Vagina (tissue), 2 donors: ENCODE results near the gene TRIM36.

Experiments used
- CTCF ChIP-seq, 3 experiments: fragments of 450-650 bp in 2 of 3; fragments of 200-600 bp in 1 of 3; sonication (generic) in 1 of 3; IDR thresholded peaks; one replicate each; pipeline ENCODE4 v1.5.1; 2017 to 2019; ENCODE audit warnings: antibody characterized with exemption in 3 of 3, mild to moderate bottlenecking in 2 of 3, moderate library complexity in 2 of 3
- POLR2A ChIP-seq, 2 donors: fragments of 450-650 bp; IDR thresholded peaks; one replicate each; pipeline ENCODE4 v1.6.1; 2017; ENCODE audit warnings: antibody characterized with exemption in 2 of 2, mild to moderate bottlenecking in 2 of 2, moderate library complexity in 2 of 2
- POLR2AphosphoS5 ChIP-seq, 2 donors: sonication (generic); formaldehyde crosslinking; IDR thresholded peaks; one replicate each; pipeline ENCODE4 v1.9.0; 2017; ENCODE audit warnings: antibody characterized with exemption in 2 of 2, mild to moderate bottlenecking in 2 of 2, low read depth in 1 of 2; ENCODE audit not compliant: insufficient read depth in 1 of 2

DNA sequence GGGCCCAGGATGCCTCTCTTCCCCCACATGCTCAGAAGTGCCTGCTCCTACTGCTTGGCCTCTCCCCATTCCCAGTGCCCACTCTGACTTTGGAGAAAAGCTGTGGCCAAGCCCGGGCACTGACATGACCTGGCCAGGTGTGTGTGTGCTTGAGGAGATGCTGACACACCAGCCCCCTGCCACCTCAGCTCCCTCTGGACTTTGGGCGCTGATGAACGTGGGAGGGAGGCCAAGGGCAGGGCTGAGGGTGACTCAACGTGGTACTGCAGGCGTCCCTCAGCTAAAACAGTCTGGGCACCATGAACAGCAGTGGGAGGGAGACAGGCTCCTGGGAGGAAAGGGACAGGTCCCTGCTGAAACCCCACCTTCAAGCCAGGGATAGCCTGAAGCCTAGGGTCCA is 3.9 kb downstream of the TRIM36 start:
- no peak for TF ChIP-seq CTCF (IDR thresholded peaks at IDR 0.05)
- TF ChIP-seq POLR2A (IDR thresholded peaks at IDR 0.05): no peak
- no peak for TF ChIP-seq POLR2AphosphoS5 (IDR thresholded peaks at IDR 0.05; ENCODE audit: insufficient read depth in 1 of 2, low read depth in 1 of 2)
